Measurements from ENCODE around the gene TASP1.

DNA sequence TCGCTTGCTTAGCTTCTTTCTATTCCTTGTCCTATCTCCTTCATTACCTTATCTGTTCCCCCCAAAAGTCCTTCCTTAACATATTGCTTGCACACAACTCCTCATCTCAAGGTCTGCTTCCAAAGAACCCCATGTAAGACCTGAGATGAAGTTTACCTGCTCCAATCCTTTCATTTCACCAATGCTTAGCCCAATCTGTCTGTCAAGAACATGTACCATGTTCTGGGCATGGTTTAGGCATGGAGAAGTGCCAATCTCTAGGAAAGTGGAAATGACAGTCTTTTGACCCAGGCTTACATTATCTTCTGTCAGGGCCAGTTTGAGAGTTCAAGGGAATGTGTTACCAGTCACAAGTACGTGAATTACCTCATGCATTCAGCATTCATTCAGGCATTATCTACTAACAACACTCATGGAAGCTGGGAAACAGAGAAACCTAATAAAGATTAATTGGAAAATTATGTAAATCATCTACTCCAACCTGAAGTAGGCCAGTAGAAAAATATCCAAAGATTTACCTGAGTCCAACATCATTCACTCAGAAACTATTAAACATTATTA lies 15.8 kb upstream of the TASP1 start:
- no peak for TF ChIP-seq POLR2A (IDR thresholded peaks at IDR 0.05)
- TF ChIP-seq, protein P1, sequence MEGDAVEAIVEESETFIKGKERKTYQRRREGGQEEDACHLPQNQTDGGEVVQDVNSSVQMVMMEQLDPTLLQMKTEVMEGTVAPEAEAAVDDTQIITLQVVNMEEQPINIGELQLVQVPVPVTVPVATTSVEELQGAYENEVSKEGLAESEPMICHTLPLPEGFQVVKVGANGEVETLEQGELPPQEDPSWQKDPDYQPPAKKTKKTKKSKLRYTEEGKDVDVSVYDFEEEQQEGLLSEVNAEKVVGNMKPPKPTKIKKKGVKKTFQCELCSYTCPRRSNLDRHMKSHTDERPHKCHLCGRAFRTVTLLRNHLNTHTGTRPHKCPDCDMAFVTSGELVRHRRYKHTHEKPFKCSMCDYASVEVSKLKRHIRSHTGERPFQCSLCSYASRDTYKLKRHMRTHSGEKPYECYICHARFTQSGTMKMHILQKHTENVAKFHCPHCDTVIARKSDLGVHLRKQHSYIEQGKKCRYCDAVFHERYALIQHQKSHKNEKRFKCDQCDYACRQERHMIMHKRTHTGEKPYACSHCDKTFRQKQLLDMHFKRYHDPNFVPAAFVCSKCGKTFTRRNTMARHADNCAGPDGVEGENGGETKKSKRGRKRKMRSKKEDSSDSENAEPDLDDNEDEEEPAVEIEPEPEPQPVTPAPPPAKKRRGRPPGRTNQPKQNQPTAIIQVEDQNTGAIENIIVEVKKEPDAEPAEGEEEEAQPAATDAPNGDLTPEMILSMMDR (IDR thresholded peaks at IDR 0.05 in 8 of 11, conservative IDR thresholded peaks at IDR 0.05 in 3 of 11), result no peak

All from spleen (tissue), 7 donors.